ENCODE data around the gene F2RL1.

The F2RL1 gene

DNA sequence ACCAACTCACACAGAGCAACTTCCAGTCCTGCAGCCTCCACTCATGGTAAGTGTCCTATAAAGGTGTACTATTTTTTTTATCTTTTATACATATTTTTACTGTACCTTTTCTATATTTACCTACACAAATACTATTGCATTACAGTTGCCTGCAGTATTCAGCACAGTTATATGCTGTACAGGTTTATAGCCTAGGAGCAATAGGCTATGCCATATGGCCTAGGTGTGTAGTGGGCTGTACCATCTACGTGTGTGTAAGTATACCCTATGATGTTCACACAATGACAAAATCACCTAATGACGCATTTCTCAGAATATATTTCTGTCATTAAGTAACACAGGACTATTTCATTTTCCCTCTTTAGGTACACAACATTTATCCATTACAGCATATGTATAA, 47.7 kb downstream of the F2RL1 start:
- no peak overlapping the region for H3K27ac ChIP-seq
- TF ChIP-seq, protein P1, sequence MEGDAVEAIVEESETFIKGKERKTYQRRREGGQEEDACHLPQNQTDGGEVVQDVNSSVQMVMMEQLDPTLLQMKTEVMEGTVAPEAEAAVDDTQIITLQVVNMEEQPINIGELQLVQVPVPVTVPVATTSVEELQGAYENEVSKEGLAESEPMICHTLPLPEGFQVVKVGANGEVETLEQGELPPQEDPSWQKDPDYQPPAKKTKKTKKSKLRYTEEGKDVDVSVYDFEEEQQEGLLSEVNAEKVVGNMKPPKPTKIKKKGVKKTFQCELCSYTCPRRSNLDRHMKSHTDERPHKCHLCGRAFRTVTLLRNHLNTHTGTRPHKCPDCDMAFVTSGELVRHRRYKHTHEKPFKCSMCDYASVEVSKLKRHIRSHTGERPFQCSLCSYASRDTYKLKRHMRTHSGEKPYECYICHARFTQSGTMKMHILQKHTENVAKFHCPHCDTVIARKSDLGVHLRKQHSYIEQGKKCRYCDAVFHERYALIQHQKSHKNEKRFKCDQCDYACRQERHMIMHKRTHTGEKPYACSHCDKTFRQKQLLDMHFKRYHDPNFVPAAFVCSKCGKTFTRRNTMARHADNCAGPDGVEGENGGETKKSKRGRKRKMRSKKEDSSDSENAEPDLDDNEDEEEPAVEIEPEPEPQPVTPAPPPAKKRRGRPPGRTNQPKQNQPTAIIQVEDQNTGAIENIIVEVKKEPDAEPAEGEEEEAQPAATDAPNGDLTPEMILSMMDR (IDR thresholded peaks at IDR 0.05): no peak
- TF ChIP-seq ZFX (IDR thresholded peaks at IDR 0.05; ENCODE audit: borderline replicate concordance): no peak

DNA sequence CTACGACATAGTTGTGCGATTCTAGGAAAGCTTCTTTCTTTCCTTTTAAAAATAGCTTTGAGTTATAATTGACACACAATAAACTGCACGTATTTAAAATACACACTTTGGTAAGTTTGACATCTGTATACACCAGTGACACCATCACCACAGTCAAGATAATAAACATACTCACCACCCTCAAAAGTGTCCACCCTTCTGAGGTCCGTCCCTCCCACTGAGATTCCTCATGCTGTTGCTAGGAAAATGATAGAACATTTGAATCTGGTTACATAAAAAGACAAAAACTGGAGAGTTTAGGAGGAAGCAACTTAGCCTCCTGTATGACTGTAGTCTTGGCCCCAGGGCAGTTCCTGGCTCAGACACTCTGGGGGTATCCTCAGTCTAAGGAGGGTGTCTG, 48.2 kb downstream of the F2RL1 start:
- no peak overlapping the region for H3K27ac ChIP-seq
- no peak for TF ChIP-seq ZFX (IDR thresholded peaks at IDR 0.05; ENCODE audit: borderline replicate concordance)
- TF ChIP-seq, protein P1 (IDR thresholded peaks at IDR 0.05): no peak

DNA sequence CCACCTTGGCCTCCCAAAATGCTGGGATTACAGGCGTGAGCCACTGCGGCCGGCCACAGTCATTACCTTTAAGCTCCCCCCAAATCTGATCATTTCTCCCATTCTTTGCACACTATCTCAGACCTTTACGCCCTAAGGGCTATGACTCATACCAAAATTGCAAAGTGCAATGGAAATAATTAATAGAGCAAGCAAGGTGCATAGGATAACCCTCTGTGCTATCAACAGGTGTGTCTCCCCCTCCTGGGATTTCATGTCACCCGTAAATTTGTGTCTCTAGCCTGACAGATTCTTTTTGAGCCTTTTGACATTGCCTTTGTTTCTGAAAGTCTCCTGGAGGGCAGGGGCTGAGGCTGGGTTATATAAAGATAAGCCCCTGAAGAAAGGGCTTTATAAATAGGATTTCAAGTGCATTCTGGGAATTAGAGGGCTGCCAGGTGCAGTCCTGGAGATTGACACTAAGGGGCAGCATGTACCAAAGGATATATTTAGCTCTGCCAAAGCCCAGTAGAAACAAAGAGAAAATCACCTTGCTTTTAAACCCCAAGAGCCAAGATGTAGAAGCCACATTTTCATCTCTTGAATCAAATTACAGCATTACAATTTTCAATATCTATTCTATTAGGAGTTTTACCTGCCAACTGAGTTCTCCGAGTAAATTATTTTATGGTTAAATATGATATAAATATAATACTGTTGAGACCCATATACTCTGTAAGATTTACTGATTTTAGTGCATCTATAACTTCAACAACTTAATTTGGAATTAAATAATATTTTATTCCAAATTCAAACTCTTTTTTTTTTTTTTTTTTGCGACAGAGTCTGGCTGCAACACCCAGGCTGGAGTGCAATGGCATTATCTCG, 49.2 kb downstream of the F2RL1 start:
- H3K27ac ChIP-seq: no peak overlapping the region
- TF ChIP-seq ZFX (IDR thresholded peaks at IDR 0.05; ENCODE audit: borderline replicate concordance): no peak
- TF ChIP-seq, protein P1 (IDR thresholded peaks at IDR 0.05): peak; percentile 83

DNA sequence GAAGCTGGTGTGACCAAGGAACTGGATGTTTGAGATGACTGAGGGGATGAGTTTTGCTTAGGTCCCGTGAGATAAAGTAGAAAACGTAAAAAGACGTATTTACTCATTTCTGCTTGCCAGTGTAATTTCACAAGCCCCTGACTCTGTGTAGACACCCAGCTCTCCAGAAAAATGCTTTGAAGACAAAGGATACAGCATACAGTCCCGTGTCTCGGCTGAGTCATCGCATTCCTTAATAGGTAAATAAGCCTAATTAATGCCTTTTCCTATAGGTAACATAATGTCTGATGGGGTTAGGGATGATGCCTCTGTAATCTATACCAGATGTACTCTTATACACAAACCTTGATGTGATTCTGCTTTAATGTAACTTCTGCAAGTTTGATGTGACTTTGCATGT, 51.2 kb downstream of the F2RL1 start:
- TF ChIP-seq ZFX (IDR thresholded peaks at IDR 0.05; ENCODE audit: borderline replicate concordance): no peak
- TF ChIP-seq, protein P1 (IDR thresholded peaks at IDR 0.05): no peak
- no peak overlapping the region for H3K27ac ChIP-seq

DNA sequence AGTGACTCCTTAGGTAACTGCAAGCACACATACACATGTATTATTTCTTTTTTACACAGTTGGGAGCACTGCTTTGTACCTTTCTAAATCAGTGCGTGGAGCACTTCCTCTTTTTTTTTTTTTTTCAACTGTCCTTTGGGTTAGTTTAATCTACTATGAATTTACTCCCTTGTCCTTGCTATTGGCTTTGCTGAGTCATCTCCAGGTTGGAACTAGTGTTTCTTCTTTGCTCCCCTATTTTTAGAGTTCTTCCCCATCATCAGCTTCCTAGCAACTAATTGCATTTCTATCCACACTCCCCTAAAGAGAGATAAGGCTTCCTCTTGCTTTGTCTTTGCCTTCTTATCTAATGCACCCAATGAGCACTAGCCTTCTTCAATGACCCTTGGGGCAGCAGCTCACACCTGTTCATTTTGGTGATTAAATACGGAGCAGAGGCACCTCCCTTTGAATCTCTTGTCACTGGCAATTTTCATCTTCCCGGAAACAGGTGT, 55.3 kb downstream of the F2RL1 start:
- no peak for TF ChIP-seq ZFX (IDR thresholded peaks at IDR 0.05; ENCODE audit: borderline replicate concordance)
- TF ChIP-seq, protein P1 (IDR thresholded peaks at IDR 0.05): no peak
- H3K27ac ChIP-seq: no peak overlapping the region
